Neural progenitor cell (in vitro differentiated cells): Measurements from ENCODE around the gene IL6.
"Not testable (repeated sequence)": the region's sequence is repeated elsewhere in the genome, so short reads cannot be mapped to it uniquely, and the experiment has no call there.

ENCODE experiments used
- EZH2 ChIP-seq: fragments of 200-600 bp; sonication (generic); IDR thresholded peaks from 2 replicates; pipeline ENCODE4 v1.6.1; 2017; ENCODE audit warnings: antibody characterized with exemption, mild to moderate bottlenecking, moderate library complexity
- TF ChIP-seq, protein P1 (sequence below): fragments of 200-600 bp; sonication (generic); IDR thresholded peaks from 2 replicates; pipeline ENCODE4 v1.5.1; 2017; ENCODE audit warnings: antibody characterized with exemption, mild to moderate bottlenecking

DNA sequence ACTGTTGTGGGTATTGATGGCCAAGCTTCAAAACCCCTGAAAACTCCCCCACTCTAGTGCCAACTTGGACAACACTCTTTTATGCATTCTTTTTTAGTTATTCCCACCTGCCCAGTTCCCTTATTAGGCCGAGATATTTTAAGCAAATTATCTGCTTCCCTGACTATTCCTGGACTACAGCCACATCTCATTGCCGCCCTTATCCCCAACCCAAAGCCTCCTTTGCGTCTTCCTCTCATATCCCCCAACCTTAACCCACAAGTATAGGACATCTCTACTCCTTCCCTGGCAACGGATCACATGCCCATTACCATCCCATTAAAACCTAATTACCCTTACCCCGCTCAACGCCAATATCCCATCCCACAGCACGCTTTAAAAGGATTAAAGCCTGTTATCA is 21.1 kb upstream of the IL6 start:
- TF ChIP-seq, protein P1, sequence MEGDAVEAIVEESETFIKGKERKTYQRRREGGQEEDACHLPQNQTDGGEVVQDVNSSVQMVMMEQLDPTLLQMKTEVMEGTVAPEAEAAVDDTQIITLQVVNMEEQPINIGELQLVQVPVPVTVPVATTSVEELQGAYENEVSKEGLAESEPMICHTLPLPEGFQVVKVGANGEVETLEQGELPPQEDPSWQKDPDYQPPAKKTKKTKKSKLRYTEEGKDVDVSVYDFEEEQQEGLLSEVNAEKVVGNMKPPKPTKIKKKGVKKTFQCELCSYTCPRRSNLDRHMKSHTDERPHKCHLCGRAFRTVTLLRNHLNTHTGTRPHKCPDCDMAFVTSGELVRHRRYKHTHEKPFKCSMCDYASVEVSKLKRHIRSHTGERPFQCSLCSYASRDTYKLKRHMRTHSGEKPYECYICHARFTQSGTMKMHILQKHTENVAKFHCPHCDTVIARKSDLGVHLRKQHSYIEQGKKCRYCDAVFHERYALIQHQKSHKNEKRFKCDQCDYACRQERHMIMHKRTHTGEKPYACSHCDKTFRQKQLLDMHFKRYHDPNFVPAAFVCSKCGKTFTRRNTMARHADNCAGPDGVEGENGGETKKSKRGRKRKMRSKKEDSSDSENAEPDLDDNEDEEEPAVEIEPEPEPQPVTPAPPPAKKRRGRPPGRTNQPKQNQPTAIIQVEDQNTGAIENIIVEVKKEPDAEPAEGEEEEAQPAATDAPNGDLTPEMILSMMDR = not testable (repeated sequence)
- not testable (repeated sequence) for TF ChIP-seq EZH2
